ENCODE data around the gene TRAPPC5.
A peak's percentile ranks its signal among the peaks of the same experiment; 100 is the strongest.

The TRAPPC5 gene

GRCh38 chr19:7670790-7671189 is 9.8 kb upstream of the TRAPPC5 start:
- Mint-ChIP-seq H3K36me3 (ENCODE audit: insufficient read depth) (no peaks in the 10 kb centered on the region), H3K27me3 (peaks cover 79% of the 10 kb centered on the region), H3K9me3 (no peaks in the 10 kb centered on the region), H3K27ac (ENCODE audit: low read depth) (no peak overlapping the region), H3K4me3 (peak overlapping the region; percentile 27), H3K4me1 (peaks cover 7% of the 10 kb centered on the region)
- no peak for DNase-seq (ENCODE audit: low spot score in 2 of 2)
- no peak for ATAC-seq (replicated peaks; ENCODE audit: extremely low read depth, poor library complexity, severe bottlenecking)

GRCh38 chr19:7672522-7672921 is 8.1 kb upstream of the TRAPPC5 start:
- H3K27ac Mint-ChIP-seq (ENCODE audit: low read depth) = no peak overlapping the region
- DNase-seq (ENCODE audit: low spot score in 2 of 2) (no peak), ATAC-seq (replicated peaks; ENCODE audit: extremely low read depth, poor library complexity, severe bottlenecking) (no peak)
- H3K9me3 Mint-ChIP-seq = no peaks in the 10 kb centered on the region
- no peak overlapping the region for H3K4me3 Mint-ChIP-seq
- H3K4me1 Mint-ChIP-seq = peaks cover 15% of the 10 kb centered on the region
- peaks cover 80% of the 10 kb centered on the region for H3K27me3 Mint-ChIP-seq
- H3K36me3 Mint-ChIP-seq (ENCODE audit: insufficient read depth) = no peaks in the 10 kb centered on the region

DNA sequence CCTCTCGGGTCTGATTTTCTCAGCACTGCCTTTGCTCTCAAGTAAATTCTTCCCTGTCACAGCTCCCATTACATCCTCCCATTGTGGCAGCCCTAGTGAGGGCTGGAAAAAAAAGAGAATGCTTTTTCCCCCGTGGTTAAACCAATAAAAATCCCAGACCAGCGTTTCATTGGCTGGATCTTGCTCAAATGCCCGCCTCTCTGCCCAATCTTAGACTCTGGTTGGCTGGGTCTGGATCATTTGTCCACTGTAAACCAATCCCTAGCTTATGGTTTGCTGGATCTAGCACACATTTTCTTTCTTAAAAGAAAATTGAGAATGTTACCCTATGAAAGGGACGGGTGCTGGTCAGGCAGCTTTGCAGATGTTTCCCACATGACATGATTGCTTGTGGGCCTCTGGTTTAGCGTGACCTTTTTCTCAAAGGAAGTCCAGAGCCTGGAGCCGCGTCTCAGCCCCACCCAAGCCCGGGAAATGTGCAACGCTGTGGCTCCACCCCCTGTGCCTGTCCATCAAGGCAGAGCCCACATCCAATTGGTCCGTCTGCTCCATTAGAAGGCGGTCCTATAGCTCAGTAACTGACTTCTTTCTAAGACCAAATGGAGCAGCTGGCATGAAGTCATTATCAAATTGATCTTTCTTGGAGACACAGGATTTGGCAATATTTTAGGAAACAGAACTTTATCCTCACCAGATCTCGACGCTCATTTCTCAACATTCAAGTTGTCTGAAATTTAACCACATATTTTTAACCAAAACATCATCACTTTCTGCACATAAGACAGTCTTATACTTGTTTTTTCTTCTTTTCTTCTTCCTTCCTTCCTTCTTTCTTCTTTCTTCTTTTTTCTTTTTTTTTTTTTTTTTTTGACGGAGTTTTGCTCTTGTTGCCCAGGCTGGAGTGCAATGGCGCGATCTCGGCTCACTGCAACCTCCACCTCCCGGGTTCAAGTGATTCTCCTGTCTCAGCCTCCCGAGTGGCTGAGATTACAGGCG is 6.3 kb upstream of the TRAPPC5 start:
- no peaks in the 10 kb centered on the region for H3K9me3 Mint-ChIP-seq
- H3K36me3 Mint-ChIP-seq (ENCODE audit: insufficient read depth) = no peaks in the 10 kb centered on the region
- H3K27ac Mint-ChIP-seq (ENCODE audit: low read depth) = no peak overlapping the region
- H3K4me3 Mint-ChIP-seq = no peak overlapping the region
- no peak for DNase-seq (ENCODE audit: low spot score in 2 of 2)
- peaks cover 86% of the 10 kb centered on the region for H3K27me3 Mint-ChIP-seq
- no peak for ATAC-seq (replicated peaks; ENCODE audit: extremely low read depth, poor library complexity, severe bottlenecking)
- H3K4me1 Mint-ChIP-seq = peaks cover 19% of the 10 kb centered on the region

DNA sequence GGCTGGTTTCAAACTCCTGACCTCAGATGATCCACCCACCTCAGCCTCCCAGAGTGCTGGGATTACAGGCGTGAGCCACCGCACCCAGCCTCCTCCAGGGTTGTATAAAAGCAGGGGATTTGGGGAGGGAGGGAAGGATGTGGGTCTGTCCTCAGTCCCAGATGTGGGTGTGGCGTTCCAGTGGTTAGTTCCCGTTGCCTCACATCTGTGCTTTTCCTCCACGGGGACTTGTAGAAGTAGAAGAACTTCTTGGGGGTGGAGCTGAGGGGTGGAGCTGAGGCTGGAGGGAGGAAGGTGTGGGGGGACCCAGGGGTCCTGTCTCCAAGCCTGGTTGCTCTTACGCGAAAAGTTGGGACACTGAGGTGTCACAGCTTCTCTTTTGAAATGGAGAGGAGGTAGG is 4.3 kb upstream of the TRAPPC5 start:
- Mint-ChIP-seq H3K27ac (ENCODE audit: low read depth) (no peak overlapping the region), H3K27me3 (peaks cover 67% of the 10 kb centered on the region), H3K9me3 (no peaks in the 10 kb centered on the region), H3K4me1 (peaks cover 24% of the 10 kb centered on the region), H3K4me3 (no peak overlapping the region), H3K36me3 (ENCODE audit: insufficient read depth) (peaks cover 4% of the 10 kb centered on the region)
- no peak for DNase-seq (ENCODE audit: low spot score in 2 of 2)
- ATAC-seq (replicated peaks; ENCODE audit: extremely low read depth, poor library complexity, severe bottlenecking) = no peak

GRCh38 chr19:7676854-7677253 is 3.8 kb upstream of the TRAPPC5 start, which contains the start of gene MCEMP1:
TSS of gene MCEMP1 (plus strand) at chr19:7677090. CDS start at chr19:7677121, 31 bp downstream.
- Mint-ChIP-seq H3K36me3 (ENCODE audit: insufficient read depth) (peaks cover 9% of the 10 kb centered on the region), H3K9me3 (no peaks in the 10 kb centered on the region), H3K27me3 (peaks cover 62% of the 10 kb centered on the region), H3K4me3 (no peak within 1 kb of the TSS), H3K27ac (ENCODE audit: low read depth) (no peak within 1 kb of the TSS), H3K4me1 (peaks cover 29% of the 10 kb centered on the region)
- ATAC-seq (replicated peaks; ENCODE audit: extremely low read depth, poor library complexity, severe bottlenecking) = no peak
- no peak for DNase-seq (ENCODE audit: low spot score in 2 of 2)

DNA sequence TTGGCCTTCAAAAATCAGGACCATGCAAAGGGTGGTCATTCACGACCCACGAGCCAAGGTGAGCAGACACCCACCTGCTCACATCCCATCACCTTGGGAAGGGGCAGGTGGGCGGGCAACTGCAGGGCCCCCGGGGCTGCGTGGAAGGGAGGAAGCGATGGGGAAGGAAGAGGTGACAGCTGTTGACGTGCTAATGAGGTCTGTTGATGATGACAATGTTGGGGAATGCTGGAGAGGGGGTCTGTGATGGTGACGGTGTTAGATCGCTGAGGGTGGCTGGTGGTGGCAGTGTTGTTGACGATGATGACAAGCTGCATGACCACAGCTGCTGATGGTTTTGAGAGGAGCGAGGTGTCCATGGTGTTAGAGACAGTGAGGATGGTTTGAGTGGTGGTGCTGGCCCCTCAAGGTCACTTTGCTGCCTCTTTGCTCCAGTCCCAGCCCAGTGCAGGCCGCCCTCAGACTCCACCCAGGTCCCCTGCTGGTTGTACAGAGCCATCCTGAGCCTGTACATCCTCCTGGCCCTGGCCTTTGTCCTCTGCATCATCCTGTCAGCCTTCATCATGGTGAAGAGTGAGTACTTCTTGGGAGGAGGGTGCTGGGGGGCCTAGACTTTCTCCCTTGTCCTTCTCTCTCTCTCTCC is 2.8 kb upstream of the TRAPPC5 start:
- DNase-seq (ENCODE audit: low spot score in 2 of 2) = no peak
- H3K27ac Mint-ChIP-seq (ENCODE audit: low read depth) = peak overlapping the region; percentile 11
- H3K4me3 Mint-ChIP-seq = no peak overlapping the region
- H3K27me3 Mint-ChIP-seq = peaks cover 53% of the 10 kb centered on the region
- no peak for ATAC-seq (replicated peaks; ENCODE audit: extremely low read depth, poor library complexity, severe bottlenecking)
- H3K4me1 Mint-ChIP-seq = peaks cover 31% of the 10 kb centered on the region
- H3K9me3 Mint-ChIP-seq = no peaks in the 10 kb centered on the region
- peaks cover 14% of the 10 kb centered on the region for H3K36me3 Mint-ChIP-seq (ENCODE audit: insufficient read depth)

- Mint-ChIP-seq H3K4me3 (peak overlapping the region; percentile 90), H3K36me3 (ENCODE audit: insufficient read depth) (peaks cover 23% of the 10 kb centered on the region), H3K27me3 (peaks cover 39% of the 10 kb centered on the region), H3K9me3 (no peaks in the 10 kb centered on the region), H3K27ac (ENCODE audit: low read depth) (no peak overlapping the region), H3K4me1 (peaks cover 31% of the 10 kb centered on the region)
- ATAC-seq (replicated peaks; ENCODE audit: extremely low read depth, poor library complexity, severe bottlenecking) (peak; percentile 81), DNase-seq (ENCODE audit: low spot score in 2 of 2) (peak; percentile 42 to 56)
These were observed 1.5 kb upstream of the TRAPPC5 start for GRCh38 chr19:7678971-7679751.

GRCh38 chr19:7679771-7680605 is 645 bp upstream of the TRAPPC5 start:
- Mint-ChIP-seq H3K36me3 (ENCODE audit: insufficient read depth) (peaks cover 28% of the 10 kb centered on the region), H3K4me1 (peaks cover 31% of the 10 kb centered on the region), H3K27me3 (peaks cover 35% of the 10 kb centered on the region), H3K9me3 (no peaks in the 10 kb centered on the region), H3K27ac (ENCODE audit: low read depth) (peak overlapping the region; percentile 19), H3K4me3 (peak overlapping the region; percentile 90)
- DNase-seq (ENCODE audit: low spot score in 2 of 2) = no peak
- no peak for ATAC-seq (replicated peaks; ENCODE audit: extremely low read depth, poor library complexity, severe bottlenecking)

- H3K36me3 Mint-ChIP-seq (ENCODE audit: insufficient read depth) = peaks cover 28% of the 10 kb centered on the region
- ATAC-seq (replicated peaks; ENCODE audit: extremely low read depth, poor library complexity, severe bottlenecking) = peak; percentile 33
- H3K4me1 Mint-ChIP-seq = peaks cover 28% of the 10 kb centered on the region
- peak overlapping the region; percentile 87 for H3K27ac Mint-ChIP-seq (ENCODE audit: low read depth)
- H3K27me3 Mint-ChIP-seq = peaks cover 21% of the 10 kb centered on the region
- DNase-seq (ENCODE audit: low spot score in 2 of 2) = peak; percentile 54 to 67
- peak overlapping the region; percentile 90 for H3K4me3 Mint-ChIP-seq
- H3K9me3 Mint-ChIP-seq = no peaks in the 10 kb centered on the region
These were observed 924 bp downstream of the TRAPPC5 start for GRCh38 chr19:7681340-7682174.

DNA sequence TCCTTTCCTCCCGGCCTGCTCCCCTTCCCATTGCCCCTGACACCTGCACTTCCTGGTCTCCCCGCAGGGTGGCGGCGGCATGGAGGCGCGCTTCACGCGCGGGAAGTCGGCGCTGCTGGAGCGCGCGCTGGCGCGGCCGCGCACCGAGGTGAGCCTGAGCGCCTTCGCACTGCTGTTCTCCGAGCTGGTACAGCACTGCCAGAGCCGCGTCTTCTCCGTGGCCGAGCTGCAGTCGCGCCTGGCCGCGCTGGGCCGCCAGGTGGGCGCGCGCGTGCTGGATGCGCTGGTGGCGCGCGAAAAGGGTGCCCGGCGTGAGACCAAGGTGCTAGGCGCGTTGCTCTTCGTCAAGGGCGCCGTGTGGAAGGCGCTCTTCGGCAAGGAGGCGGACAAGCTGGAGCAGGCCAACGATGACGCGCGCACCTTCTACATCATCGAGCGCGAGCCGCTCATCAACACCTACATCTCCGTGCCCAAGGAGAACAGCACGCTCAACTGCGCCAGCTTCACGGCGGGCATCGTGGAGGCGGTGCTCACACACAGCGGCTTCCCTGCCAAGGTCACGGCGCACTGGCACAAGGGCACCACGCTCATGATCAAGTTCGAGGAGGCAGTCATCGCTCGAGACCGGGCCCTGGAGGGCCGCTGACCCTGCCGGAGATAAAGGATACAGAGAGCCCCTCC is 1.7 kb downstream of the TRAPPC5 start:
- peaks cover 22% of the 10 kb centered on the region for H3K4me1 Mint-ChIP-seq
- peak overlapping the region; percentile 87 for H3K27ac Mint-ChIP-seq (ENCODE audit: low read depth)
- peaks cover 28% of the 10 kb centered on the region for H3K36me3 Mint-ChIP-seq (ENCODE audit: insufficient read depth)
- peak overlapping the region; percentile 90 for H3K4me3 Mint-ChIP-seq
- peaks cover 14% of the 10 kb centered on the region for H3K27me3 Mint-ChIP-seq
- no peak for ATAC-seq (replicated peaks; ENCODE audit: extremely low read depth, poor library complexity, severe bottlenecking)
- no peak for DNase-seq (ENCODE audit: low spot score in 2 of 2)
- H3K9me3 Mint-ChIP-seq = no peaks in the 10 kb centered on the region

All from central memory CD8-positive, alpha-beta T cell (primary cell).